ENCODE data around the gene UVRAG. TPM values are rescaled to one million over a fixed set of nuclear protein-coding genes. Genes with fewer than 3 reads are reported as not detected.

The UVRAG gene
- total and polyA plus RNA-seq, 4 donors, result 4.4 to 15.1 (median 10.0) TPM

DNA sequence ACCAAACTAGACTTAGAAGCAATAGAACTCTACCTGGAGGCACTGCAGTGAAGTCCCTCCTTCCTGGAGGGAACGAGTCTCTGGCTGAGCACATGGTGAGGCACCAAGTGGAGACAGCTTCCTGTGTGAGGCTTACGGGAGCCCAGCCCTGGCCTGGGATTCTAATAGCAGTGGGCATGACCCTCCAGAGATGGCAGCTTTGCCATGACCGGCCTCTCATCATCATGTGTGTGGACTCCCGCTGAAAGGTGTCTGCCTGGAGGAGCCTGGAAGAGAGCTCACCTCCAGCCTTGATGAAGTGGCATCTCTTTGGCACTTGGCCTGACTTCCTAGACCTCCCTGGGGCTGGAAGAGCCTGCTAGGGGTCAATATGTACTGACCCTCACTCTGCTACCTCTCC, 38.5 kb upstream of the UVRAG start:
- H3K9me3 ChIP-seq (ENCODE audit: control insufficient read depth in 4 of 4, low read length in 3 of 4), result no peaks in the 10 kb centered on the region
- no peak for DNase-seq (ENCODE audit: low spot score)
- H3K4me1 ChIP-seq (ENCODE audit: control insufficient read depth in 4 of 4, insufficient read depth in 4 of 4, low read length in 3 of 4), result peaks cover 3 to 82% (median 43%) of the 10 kb centered on the region in 4 donors

DNA sequence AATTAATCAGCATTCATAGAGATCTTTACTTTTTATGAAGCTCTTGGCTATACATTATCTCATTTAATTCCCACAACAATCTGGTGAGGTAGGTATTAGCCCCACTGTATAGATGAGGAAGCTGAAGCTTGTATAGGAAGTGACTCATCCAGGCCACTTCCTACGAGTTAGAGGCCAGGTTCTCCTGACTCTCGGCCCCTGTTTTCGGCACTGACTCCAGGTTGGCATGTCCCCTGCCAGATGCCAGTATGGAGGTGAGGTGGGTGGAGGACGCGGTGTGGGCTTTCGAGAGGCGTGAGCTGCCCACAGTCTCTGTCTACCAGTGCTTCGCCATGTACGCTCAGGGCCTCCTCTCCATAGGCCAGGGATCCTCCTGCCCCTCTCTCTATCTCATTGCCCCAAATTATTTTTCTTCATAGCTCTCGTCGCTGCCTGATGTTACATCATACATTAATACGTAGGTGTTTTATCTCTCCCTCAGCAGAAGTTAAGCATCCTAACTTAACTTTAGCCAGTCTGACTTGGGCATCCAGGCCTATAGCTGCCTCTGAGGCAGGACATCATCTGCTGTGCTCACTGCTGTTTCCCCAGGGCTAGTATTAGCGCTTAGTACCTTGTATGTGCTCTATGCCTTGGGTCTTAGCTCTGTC, 37.4 kb upstream of the UVRAG start:
- H3K4me1 ChIP-seq (ENCODE audit: control insufficient read depth in 4 of 4, insufficient read depth in 4 of 4, low read length in 3 of 4), result peaks cover 6 to 82% (median 45%) of the 10 kb centered on the region in 4 donors
- no peak overlapping the region for H3K4me3 ChIP-seq (ENCODE audit: low read depth in 1 of 3, low read length in 3 of 3)
- no peaks in the 10 kb centered on the region for H3K27me3 ChIP-seq (ENCODE audit: control insufficient read depth in 4 of 4, insufficient read depth in 4 of 4, low read length in 3 of 4)
- no peaks in the 10 kb centered on the region for H3K9me3 ChIP-seq (ENCODE audit: control insufficient read depth in 4 of 4, low read length in 3 of 4)
- no peak overlapping the region for H3K9ac ChIP-seq (ENCODE audit: low read depth in 1 of 2, low read length in 2 of 2)
- 90% methylated on average over 13 of the region's 13 CpGs for WGBS
- peak overlapping the region in 1 of 2 donors; percentile 35 for H3K27ac ChIP-seq (ENCODE audit: low read depth in 1 of 2, low read length in 2 of 2)
- peaks cover 0 to 4% (median 2%) of the 10 kb centered on the region in 4 donors for H3K36me3 ChIP-seq (ENCODE audit: control insufficient read depth in 4 of 4, insufficient read depth in 3 of 4, low read depth in 1 of 4, low read length in 3 of 4)
- DNase-seq (ENCODE audit: low spot score), result no peak
- TF ChIP-seq EGR1 (IDR thresholded peaks at IDR 0.05; ENCODE audit: low read depth in 2 of 2) (no peak), GABPA (IDR thresholded peaks at IDR 0.05 in 1 of 2, conservative IDR thresholded peaks at IDR 0.05 in 1 of 2) (no peak), HNF4G (IDR thresholded peaks at IDR 0.05) (no peak), FOXA1 (IDR thresholded peaks at IDR 0.05) (no peak), NR2F2 (IDR thresholded peaks at IDR 0.05) (no peak), RXRA (IDR thresholded peaks at IDR 0.05) (no peak), SP1 (IDR thresholded peaks at IDR 0.05) (no peak)
- TF ChIP-seq, protein P1, sequence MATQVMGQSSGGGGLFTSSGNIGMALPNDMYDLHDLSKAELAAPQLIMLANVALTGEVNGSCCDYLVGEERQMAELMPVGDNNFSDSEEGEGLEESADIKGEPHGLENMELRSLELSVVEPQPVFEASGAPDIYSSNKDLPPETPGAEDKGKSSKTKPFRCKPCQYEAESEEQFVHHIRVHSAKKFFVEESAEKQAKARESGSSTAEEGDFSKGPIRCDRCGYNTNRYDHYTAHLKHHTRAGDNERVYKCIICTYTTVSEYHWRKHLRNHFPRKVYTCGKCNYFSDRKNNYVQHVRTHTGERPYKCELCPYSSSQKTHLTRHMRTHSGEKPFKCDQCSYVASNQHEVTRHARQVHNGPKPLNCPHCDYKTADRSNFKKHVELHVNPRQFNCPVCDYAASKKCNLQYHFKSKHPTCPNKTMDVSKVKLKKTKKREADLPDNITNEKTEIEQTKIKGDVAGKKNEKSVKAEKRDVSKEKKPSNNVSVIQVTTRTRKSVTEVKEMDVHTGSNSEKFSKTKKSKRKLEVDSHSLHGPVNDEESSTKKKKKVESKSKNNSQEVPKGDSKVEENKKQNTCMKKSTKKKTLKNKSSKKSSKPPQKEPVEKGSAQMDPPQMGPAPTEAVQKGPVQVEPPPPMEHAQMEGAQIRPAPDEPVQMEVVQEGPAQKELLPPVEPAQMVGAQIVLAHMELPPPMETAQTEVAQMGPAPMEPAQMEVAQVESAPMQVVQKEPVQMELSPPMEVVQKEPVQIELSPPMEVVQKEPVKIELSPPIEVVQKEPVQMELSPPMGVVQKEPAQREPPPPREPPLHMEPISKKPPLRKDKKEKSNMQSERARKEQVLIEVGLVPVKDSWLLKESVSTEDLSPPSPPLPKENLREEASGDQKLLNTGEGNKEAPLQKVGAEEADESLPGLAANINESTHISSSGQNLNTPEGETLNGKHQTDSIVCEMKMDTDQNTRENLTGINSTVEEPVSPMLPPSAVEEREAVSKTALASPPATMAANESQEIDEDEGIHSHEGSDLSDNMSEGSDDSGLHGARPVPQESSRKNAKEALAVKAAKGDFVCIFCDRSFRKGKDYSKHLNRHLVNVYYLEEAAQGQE (IDR thresholded peaks at IDR 0.05), result no peak
- TF ChIP-seq, protein P2, sequence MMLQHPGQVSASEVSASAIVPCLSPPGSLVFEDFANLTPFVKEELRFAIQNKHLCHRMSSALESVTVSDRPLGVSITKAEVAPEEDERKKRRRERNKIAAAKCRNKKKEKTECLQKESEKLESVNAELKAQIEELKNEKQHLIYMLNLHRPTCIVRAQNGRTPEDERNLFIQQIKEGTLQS (IDR thresholded peaks at IDR 0.05), result no peak
- TF ChIP-seq, protein P3, sequence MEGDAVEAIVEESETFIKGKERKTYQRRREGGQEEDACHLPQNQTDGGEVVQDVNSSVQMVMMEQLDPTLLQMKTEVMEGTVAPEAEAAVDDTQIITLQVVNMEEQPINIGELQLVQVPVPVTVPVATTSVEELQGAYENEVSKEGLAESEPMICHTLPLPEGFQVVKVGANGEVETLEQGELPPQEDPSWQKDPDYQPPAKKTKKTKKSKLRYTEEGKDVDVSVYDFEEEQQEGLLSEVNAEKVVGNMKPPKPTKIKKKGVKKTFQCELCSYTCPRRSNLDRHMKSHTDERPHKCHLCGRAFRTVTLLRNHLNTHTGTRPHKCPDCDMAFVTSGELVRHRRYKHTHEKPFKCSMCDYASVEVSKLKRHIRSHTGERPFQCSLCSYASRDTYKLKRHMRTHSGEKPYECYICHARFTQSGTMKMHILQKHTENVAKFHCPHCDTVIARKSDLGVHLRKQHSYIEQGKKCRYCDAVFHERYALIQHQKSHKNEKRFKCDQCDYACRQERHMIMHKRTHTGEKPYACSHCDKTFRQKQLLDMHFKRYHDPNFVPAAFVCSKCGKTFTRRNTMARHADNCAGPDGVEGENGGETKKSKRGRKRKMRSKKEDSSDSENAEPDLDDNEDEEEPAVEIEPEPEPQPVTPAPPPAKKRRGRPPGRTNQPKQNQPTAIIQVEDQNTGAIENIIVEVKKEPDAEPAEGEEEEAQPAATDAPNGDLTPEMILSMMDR (IDR thresholded peaks at IDR 0.05; ENCODE audit: low read depth, low read length, missing input control), result no peak

More for the DNA sequence above, 38.5 kb upstream of the UVRAG start:
- TF ChIP-seq FOXA1 (IDR thresholded peaks at IDR 0.05) (no peak), NR2F2 (IDR thresholded peaks at IDR 0.05) (no peak), JUND (IDR thresholded peaks at IDR 0.05) (no peak), EGR1 (IDR thresholded peaks at IDR 0.05; ENCODE audit: low read depth in 2 of 2) (no peak), HNF4G (IDR thresholded peaks at IDR 0.05) (no peak), FOXA2 (IDR thresholded peaks at IDR 0.05) (no peak), HNF4A (conservative IDR thresholded peaks at IDR 0.05) (no peak), RAD21 (IDR thresholded peaks at IDR 0.05) (no peak), RXRA (IDR thresholded peaks at IDR 0.05) (no peak), GABPA (IDR thresholded peaks at IDR 0.05 in 1 of 2, conservative IDR thresholded peaks at IDR 0.05 in 1 of 2) (no peak), YY1 (IDR thresholded peaks at IDR 0.05) (no peak)
- TF ChIP-seq, protein P4, sequence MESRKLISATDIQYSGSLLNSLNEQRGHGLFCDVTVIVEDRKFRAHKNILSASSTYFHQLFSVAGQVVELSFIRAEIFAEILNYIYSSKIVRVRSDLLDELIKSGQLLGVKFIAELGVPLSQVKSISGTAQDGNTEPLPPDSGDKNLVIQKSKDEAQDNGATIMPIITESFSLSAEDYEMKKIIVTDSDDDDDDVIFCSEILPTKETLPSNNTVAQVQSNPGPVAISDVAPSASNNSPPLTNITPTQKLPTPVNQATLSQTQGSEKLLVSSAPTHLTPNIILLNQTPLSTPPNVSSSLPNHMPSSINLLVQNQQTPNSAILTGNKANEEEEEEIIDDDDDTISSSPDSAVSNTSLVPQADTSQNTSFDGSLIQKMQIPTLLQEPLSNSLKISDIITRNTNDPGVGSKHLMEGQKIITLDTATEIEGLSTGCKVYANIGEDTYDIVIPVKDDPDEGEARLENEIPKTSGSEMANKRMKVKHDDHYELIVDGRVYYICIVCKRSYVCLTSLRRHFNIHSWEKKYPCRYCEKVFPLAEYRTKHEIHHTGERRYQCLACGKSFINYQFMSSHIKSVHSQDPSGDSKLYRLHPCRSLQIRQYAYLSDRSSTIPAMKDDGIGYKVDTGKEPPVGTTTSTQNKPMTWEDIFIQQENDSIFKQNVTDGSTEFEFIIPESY (IDR thresholded peaks at IDR 0.05), result no peak
- TF ChIP-seq, protein P1 (IDR thresholded peaks at IDR 0.05), result no peak
- TF ChIP-seq, protein P2 (IDR thresholded peaks at IDR 0.05), result no peak
- 94% methylated on average over 4 of the region's 4 CpGs for WGBS
- peaks cover 0 to 4% (median 2%) of the 10 kb centered on the region in 4 donors for H3K36me3 ChIP-seq (ENCODE audit: control insufficient read depth in 4 of 4, insufficient read depth in 3 of 4, low read depth in 1 of 4, low read length in 3 of 4)
- H3K27me3 ChIP-seq (ENCODE audit: control insufficient read depth in 4 of 4, insufficient read depth in 4 of 4, low read length in 3 of 4), result no peaks in the 10 kb centered on the region
- H3K4me3 ChIP-seq (ENCODE audit: low read depth in 1 of 3, low read length in 3 of 3), result no peak overlapping the region
- H3K27ac ChIP-seq (ENCODE audit: low read depth in 1 of 2, low read length in 2 of 2), result no peak overlapping the region
- H3K9ac ChIP-seq (ENCODE audit: low read depth in 1 of 2, low read length in 2 of 2), result no peak overlapping the region
